Heart left ventricle (tissue), 16 donors: ENCODE results near the gene SYNE2. TPM values are rescaled to one million over a fixed set of nuclear protein-coding genes. Genes with fewer than 3 reads are reported as not detected.
"Not testable (repeated sequence)": the region's sequence is repeated elsewhere in the genome, so short reads cannot be mapped to it uniquely, and the experiment has no call there.

Experiments used
- ATAC-seq, 4 donors: fragments of 200-7000 bp; cut with Tn5 transposase; one replicate each; pipeline ENCODE4 v1.9.1; 2020 to 2022; ENCODE audit warnings: moderate library complexity in 4 of 4, mild to moderate bottlenecking in 3 of 4, moderate number of reproducible peaks in 1 of 4
- DNase-seq, 5 donors: peaks; one replicate each; pipeline ENCODE4 v3.0.0-alpha.2; 2020
- H3K27ac ChIP-seq, 12 donors: fragments of 200-600 bp; sonication (generic) in 4 of 12; one replicate each; pipeline versions ENCODE4 v1.5.0 to v1.8.0; 2016 to 2022; ENCODE audit warnings: mild to moderate bottlenecking in 2 of 12
- H3K27me3 ChIP-seq, 9 donors: fragments of 200-600 bp; sonication (generic) in 2 of 9; one replicate each; pipeline versions ENCODE4 v1.5.1 to v1.8.0; 2016 to 2022; ENCODE audit warnings: mild to moderate bottlenecking in 3 of 9
- H3K36me3 ChIP-seq, 9 donors: fragments of 200-600 bp; sonication (generic) in 2 of 9; one replicate each; pipeline versions ENCODE4 v1.5.0 to v1.8.0; 2018 to 2022; ENCODE audit warnings: mild to moderate bottlenecking in 2 of 9
- H3K4me1 ChIP-seq, 12 donors: fragments of 200-600 bp; sonication (generic) in 4 of 12; one replicate each; pipeline versions ENCODE4 v1.5.0 to v1.8.0; 2016 to 2022; ENCODE audit warnings: mild to moderate bottlenecking in 3 of 12
- H3K4me3 ChIP-seq, 12 donors: fragments of 200-600 bp; sonication (generic) in 4 of 12; one replicate each; pipeline versions ENCODE4 v1.5.0 to v1.8.0; 2017 to 2022; ENCODE audit warnings: mild to moderate bottlenecking in 9 of 12, moderate library complexity in 4 of 12
- H3K9me3 ChIP-seq, 12 donors: fragments of 200-600 bp; sonication (generic) in 4 of 12; one replicate each; pipeline versions ENCODE4 v1.5.0 to v1.8.0; 2016 to 2022; ENCODE audit warnings: mild to moderate bottlenecking in 1 of 12
- POLR2A ChIP-seq, 2 donors: fragments of 450-650 bp; IDR thresholded peaks; one replicate each; pipeline ENCODE4 v1.6.1; 2017; ENCODE audit warnings: antibody characterized with exemption in 2 of 2, mild to moderate bottlenecking in 2 of 2, moderate library complexity in 2 of 2
- WGBS, 4 donors: extraction: QIAGEN DNeasy Blood & Tissue Kit in 2 of 4; methylation state at CpG; one replicate each; pipeline versions ENCODE4 v1.1.5 to v1.1.7; 2013 to 2018; 5-methylcytosine and 5-hydroxymethylcytosine counted together
- intact Hi-C, 10 donors: fragments of 100-400 bp; cut with DNase I; formaldehyde crosslinking; loops; one replicate each; pipeline versions ENCODE4 v1.11.1 to v1.14.2; 2022
- polyA plus RNA-seq, 2 donors: library from polyadenylated mRNA; stranded (reverse); fragments of 200-250 nt; gene quantifications; one replicate each; pipeline ENCODE4 v1.2.3, GENCODE V29; 2013
- total RNA-seq, 9 donors: library from RNA; depleted of rRNA in 2 of 9; stranded (reverse); fragments of >200 nt in 2 of 9; fragmentation: NEBNext Ultra II Directional in 3 of 9; extraction: Animal tissue kit (Norgen Biotek cat#: 25700) in 3 of 9; gene quantifications; one replicate each; pipeline versions ENCODE4 v1.1.0 to v1.2.4, GENCODE V29; 2016 to 2023
- TF ChIP-seq, protein P1 (sequence below), 12 donors: fragments of 200-600 bp; sonication (generic) in 4 of 12; IDR thresholded peaks; one replicate each; pipeline versions ENCODE4 v1.5.0 to v1.8.0; 2018 to 2022; ENCODE audit warnings: antibody characterized with exemption in 12 of 12, mild to moderate bottlenecking in 5 of 12
- donor health status: ischemic (EF 13 %, LVEDD 7.1; RV severe dilation, severe dysfunction).
- donor health status: healthy with polysubstance abuse.
- donor health status: DM: no; HTN: yes; CAD: no.
- donor health status: DM: no; HTN: no; CAD: no.
- donor health status: ischemic (EF 25% LVEDD 6.9; RV normal size, moderate dysfunction).
- donor health status: ischemic (EF 25% LVEDD 5.7; RV mildly dilated, moderate dysfunction).
- donor health status: healthy.
- donor health status: DM: yes; HTN: yes; CAD: no.
- donor health status: ischemic (EF 35%, LVEDD 5.7; RV mildly dilated, moderate dysfunction).
- donor health status: nonischemic (EF 11% LVEDD 7.7; RV severe dilation, severe dysfunction).
- donor health status: DM: yes; HTN: yes; CAD: no.
- donor health status: PGD.
- donor health status: ischemic (EF 29% LVEDD 5.4; RV normal size, mild dysfunction).
- donor health status: nonischemic (EF 23%, LVEDD 6.1; RV moderate dilation, normal function).

Gene SYNE2
- total and polyA plus RNA-seq, 11 donors, result 58.2 to 255 (median 111) TPM

- TF ChIP-seq POLR2A (IDR thresholded peaks at IDR 0.05), result no peak
- TF ChIP-seq, protein P1, sequence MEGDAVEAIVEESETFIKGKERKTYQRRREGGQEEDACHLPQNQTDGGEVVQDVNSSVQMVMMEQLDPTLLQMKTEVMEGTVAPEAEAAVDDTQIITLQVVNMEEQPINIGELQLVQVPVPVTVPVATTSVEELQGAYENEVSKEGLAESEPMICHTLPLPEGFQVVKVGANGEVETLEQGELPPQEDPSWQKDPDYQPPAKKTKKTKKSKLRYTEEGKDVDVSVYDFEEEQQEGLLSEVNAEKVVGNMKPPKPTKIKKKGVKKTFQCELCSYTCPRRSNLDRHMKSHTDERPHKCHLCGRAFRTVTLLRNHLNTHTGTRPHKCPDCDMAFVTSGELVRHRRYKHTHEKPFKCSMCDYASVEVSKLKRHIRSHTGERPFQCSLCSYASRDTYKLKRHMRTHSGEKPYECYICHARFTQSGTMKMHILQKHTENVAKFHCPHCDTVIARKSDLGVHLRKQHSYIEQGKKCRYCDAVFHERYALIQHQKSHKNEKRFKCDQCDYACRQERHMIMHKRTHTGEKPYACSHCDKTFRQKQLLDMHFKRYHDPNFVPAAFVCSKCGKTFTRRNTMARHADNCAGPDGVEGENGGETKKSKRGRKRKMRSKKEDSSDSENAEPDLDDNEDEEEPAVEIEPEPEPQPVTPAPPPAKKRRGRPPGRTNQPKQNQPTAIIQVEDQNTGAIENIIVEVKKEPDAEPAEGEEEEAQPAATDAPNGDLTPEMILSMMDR (IDR thresholded peaks at IDR 0.05), result no peak
- Histone ChIP-seq H3K36me3 (peaks cover 0 to 87% (median 75%) of the 10 kb centered on the region in 9 donors), H3K27me3 (no peaks in the 10 kb centered on the region), H3K27ac (no peak overlapping the region), H3K4me3 (no peak overlapping the region), H3K4me1 (no peaks in the 10 kb centered on the region), H3K9me3 (no peaks in the 10 kb centered on the region)
- DNase-seq, result no peak
- no peak for ATAC-seq
- intact Hi-C loops, result no loop called here
- 85 to 93% (median 87%) methylated on average over 2 of the region's 2 CpGs for WGBS, 4 donors
Observed at GRCh38 chr14:64174922-64175782, 322.3 kb downstream of the SYNE2 start.

DNA sequence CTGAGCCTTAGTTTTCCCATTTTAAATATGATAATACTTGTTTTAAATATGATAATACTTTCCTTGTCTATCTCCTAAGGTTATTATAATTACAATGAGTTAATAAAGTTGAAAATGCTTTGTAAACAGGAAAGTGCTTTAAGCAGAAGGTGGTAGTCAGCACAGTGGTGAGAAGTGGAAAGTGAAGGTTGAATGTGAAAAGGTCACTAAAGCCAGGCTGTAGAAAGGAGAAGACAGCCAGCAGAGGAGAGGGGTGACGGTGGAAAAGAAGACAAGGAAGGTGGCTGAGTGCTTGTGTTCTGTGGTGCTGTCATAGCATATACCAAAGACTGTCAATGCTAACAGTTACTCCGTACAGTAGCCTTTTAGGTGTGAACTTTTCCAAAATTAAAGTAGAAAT is 323.5 kb downstream of the SYNE2 start:
- Histone ChIP-seq H3K4me3 (no peak overlapping the region), H3K36me3 (peaks cover 0 to 87% (median 73%) of the 10 kb centered on the region in 9 donors), H3K27ac (no peak overlapping the region), H3K9me3 (no peaks in the 10 kb centered on the region), H3K27me3 (no peaks in the 10 kb centered on the region), H3K4me1 (no peaks in the 10 kb centered on the region)
- intact Hi-C loops, result no loop called here
- ATAC-seq, result no peak
- no peak for DNase-seq
- TF ChIP-seq, protein P1 (IDR thresholded peaks at IDR 0.05), result no peak
- WGBS, 4 donors, result 82 to 93% (median 87%) methylated on average over 2 of the region's 2 CpGs

DNA sequence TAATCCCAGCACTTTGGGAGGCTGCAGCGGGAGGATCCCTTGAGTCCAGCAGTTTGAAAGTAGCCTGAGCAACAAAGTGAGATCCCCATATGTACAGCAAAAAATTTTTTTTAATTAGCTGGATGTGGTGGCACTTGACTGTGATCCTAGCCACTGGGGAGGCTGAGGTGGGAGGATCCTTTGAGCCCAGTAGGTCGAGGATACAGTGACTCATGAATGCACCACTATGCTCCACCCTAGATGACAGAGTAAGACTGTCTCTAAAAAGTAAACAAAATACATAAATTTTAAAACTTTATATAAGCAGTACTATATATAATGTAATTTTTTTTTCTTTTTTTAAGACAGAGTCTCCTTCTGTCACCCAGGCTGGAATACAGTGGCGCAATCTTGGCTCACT is 326.0 kb downstream of the SYNE2 start:
- no peak for TF ChIP-seq POLR2A (IDR thresholded peaks at IDR 0.05)
- TF ChIP-seq, protein P1 (IDR thresholded peaks at IDR 0.05), result no peak
- Histone ChIP-seq H3K27ac (no peak overlapping the region), H3K9me3 (no peaks in the 10 kb centered on the region), H3K27me3 (no peaks in the 10 kb centered on the region), H3K4me1 (no peaks in the 10 kb centered on the region), H3K4me3 (no peak overlapping the region), H3K36me3 (peaks cover 0 to 76% (median 57%) of the 10 kb centered on the region in 9 donors)
- DNase-seq (no peak), ATAC-seq (no peak)
- intact Hi-C loops, result no loop called here
- WGBS, 4 donors, result 93 to 96% (median 95%) methylated on average over 3 of the region's 3 CpGs

GRCh38 chr14:64182908-64183307 is 330.1 kb downstream of the SYNE2 start:
- DNase-seq, H3K9me3 ChIP-seq, H3K4me1 ChIP-seq, H3K27ac ChIP-seq, H3K4me3 ChIP-seq, H3K27me3 ChIP-seq, ATAC-seq, intact Hi-C loops: not testable (repeated sequence)
- WGBS, 4 donors, result 94 to 99% (median 98%) methylated on average over 5 to 40 of the region's 40 CpGs
- H3K36me3 ChIP-seq, result peaks cover 0 to 71% (median 46%) of the 10 kb centered on the region in 9 donors
